GM18499 (cell line): ENCODE results near the gene ARHGEF28.

Source experiments
- ATAC-seq: cut with Tn5 transposase; IDR thresholded peaks from one replicate; pipeline ENCODE4 v1.9.1; 2021; ENCODE audit warnings: moderate number of reproducible peaks; ENCODE audit not compliant: insufficient read depth, unreplicated experiment

Gene ARHGEF28

DNA sequence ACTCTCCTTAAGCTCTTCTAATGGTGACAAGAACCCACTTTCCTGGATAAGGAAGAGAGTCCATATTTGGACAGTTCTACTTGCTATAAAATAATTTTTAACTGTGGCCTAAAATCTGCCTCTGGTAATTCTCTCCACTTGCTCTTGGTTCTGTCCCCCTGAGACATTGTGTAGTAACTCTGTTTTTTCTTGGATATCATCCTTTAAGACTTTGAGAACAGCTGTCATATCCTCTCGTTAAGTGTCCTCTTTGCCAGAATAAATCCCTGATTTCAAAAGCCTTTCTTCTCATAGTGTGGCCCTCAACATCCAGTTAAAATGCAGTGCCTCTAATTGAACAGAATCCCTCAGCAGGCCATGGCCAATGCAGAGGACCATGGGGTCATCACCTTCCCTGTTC is 101.5 kb downstream of the ARHGEF28 start:
- ATAC-seq: no peak

GRCh38 chr5:73728493-73729273 is 102.7 kb downstream of the ARHGEF28 start:
- ATAC-seq: no peak

DNA sequence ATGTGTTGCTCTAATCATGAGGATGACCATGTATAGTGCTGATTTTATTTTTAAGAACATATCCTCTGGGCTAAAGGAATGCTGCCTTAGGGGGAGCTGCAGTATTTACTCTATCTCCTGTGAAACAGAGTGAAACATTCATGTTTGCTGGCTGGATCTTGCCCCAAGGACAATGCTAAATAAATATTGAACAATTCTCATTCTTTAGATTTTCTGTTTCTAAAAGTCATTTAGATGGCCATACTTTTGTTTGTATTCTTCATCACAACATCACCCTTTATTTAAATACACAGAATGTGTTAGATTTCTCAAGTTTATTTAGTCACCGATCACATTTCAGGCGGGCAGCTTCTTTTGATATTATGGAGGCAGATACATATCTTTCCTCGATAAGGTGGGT is 103.3 kb downstream of the ARHGEF28 start:
- ATAC-seq: no peak

GRCh38 chr5:73732045-73732444 is 106.0 kb downstream of the ARHGEF28 start:
- no peak for ATAC-seq

DNA sequence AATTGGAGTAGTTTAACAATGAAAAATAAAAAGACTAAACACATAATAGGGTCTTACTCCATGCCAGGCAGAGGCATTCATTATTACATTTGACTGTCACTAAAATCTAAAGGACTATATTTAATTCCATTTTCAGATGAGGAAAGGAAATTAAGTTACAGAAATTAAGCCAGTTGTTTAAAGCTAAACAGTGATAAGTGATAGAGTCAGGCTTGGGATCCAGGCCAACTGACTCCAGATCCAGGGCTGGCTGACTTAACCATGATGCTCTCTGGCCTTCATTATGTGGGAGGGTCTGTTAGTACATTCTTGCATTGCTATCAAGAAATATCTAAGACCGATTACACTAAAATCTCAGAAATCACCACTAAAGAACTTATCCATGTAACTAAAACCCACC is 107.2 kb downstream of the ARHGEF28 start:
- ATAC-seq: no peak

DNA sequence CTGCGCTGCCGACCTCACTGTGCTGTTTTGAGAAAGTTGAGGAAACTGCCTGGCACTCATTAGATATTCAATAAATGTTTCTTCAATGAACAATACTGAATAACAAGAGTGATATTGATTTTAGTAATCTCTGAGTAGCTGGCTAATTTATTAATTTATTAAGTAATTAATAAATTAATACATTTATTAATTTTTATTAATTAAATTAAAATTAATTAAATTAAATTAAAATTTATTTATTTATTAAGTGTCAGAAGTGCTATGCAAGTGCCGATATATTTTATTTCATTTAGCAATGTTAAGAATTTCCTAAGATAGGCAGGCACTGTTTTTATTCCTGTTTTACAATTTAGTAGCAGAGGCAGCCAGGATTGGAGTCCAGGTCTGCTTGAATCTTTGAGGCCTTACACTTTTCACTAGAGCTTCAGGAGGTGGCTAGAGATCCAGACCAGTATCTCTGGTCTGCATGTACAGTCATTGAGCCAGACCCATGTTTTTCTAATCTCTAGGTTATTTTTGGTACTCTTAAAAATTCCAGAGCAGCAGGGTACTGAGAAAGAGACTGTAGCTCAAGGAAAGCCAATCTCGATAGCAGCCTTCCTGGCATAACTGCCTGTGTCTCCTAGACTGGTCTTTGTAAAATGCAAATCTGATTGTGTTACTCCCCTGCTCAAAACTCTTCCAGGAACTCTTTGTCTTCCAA is 109.2 kb downstream of the ARHGEF28 start:
- ATAC-seq: no peak

DNA sequence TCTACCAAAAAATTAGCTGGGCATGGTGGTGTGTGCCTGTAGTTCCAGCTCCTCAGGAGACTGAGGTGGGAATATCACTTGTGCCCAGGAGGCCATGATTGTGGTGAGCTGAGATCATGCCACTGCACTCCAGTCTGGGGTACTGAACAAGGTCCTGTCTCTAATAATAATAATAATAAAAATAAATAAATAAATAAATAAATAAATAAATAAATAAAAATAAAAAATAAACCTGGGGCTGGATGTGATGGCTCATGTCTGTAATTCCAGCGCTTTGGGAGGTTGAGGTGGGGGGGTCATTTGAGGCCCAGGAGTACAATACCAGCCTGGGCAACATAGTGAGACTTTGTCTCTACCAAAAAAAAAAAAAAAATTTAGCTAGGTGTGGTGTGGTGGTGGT is 113.7 kb downstream of the ARHGEF28 start:
- ATAC-seq: no peak

DNA sequence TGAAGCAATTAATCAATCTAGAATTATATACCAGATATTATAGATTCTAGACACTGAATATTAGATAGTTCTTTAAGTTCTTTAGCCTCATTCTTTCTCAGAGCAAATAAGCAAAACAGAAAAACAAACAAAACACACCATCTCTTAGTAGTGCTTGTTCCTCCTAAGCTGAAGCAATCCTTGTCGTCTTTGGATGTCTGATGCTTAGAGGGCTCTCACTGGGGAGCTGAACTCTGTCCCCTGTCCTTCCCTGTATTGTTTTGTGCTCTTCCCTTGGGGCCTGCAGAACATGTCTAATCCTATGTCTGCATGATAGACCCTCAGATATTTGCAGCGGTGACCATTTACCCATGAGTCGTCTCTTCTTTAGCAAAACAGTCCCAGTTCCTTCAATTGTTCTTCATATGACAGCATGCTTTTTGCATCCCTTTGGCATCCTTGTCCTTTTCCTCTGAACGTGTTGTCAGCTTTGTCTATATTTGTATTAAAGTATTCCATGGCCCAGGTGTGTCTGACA is 114.3 kb downstream of the ARHGEF28 start:
- ATAC-seq: no peak

DNA sequence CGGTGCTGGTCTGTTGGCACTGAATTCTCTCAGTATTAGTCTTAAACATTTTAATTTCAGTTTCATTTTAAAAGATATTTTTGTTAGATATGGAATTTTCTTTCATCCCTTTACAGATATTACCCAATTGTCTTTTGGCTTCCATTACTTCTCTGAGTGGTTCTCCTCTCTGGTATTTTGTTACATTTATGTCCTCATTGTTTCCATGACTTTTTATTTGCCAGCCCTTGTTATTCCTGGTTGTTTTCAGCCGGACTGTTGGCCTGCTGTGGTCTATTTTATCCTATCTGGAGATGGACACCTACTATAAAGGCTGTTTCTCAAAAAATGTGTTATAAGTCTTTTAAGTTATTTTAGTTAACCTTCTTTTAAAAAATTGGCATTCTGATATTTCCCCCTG is 117.2 kb downstream of the ARHGEF28 start:
- ATAC-seq: no peak

DNA sequence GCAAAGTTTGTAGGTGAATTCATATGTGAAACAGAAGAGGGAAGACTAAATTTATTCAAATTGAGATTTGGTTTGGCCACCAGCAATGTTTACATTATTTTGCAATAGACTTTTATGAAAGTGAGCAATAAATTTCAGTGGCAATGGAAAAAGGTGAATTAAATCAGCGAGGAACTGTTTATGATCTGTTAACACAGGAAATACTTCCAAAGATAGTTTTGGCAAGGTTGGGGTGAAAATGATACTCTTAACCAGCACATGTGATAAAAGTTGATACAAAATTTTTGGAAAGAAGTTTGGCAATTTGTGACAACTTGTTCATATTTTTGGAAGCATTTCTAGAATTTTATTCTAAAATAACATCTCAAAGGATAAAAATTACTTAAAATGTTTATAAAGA is 119.8 kb downstream of the ARHGEF28 start:
- ATAC-seq: no peak

GRCh38 chr5:73746608-73747007 is 120.6 kb downstream of the ARHGEF28 start:
- ATAC-seq: no peak

DNA sequence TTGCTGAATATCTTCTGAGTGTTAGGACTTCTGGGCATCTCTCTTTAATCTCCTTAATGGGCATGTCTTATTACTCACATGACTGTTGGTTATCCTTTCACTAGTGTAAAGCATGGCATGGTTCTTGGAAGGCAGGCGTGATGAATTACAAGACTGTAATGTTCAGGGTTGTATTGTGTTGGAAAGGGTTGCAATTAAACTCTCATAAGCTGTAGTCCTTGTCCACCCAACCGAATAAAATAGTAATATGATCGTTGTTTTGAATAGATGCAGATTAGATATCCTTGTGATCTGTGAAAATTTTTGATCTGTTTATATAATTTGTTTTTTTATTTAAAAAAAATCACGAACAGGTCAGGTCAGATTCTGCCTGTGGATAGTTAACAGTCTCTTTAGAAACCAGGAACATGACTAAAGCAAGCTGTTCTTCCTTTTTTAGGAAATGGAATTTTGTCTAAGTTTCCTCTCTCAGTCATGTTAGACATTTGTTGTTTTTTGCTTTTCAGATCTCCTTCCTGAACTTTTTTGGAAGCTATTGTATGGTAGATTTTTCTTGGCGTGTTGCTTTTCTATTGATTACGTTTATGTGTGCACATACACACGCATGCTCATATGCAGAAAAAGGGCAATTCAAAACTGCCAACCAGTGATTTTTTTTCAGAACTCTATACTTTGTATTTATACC is 121.8 kb downstream of the ARHGEF28 start:
- no peak for ATAC-seq

GRCh38 chr5:73748510-73749400 is 122.8 kb downstream of the ARHGEF28 start:
- no peak for ATAC-seq

DNA sequence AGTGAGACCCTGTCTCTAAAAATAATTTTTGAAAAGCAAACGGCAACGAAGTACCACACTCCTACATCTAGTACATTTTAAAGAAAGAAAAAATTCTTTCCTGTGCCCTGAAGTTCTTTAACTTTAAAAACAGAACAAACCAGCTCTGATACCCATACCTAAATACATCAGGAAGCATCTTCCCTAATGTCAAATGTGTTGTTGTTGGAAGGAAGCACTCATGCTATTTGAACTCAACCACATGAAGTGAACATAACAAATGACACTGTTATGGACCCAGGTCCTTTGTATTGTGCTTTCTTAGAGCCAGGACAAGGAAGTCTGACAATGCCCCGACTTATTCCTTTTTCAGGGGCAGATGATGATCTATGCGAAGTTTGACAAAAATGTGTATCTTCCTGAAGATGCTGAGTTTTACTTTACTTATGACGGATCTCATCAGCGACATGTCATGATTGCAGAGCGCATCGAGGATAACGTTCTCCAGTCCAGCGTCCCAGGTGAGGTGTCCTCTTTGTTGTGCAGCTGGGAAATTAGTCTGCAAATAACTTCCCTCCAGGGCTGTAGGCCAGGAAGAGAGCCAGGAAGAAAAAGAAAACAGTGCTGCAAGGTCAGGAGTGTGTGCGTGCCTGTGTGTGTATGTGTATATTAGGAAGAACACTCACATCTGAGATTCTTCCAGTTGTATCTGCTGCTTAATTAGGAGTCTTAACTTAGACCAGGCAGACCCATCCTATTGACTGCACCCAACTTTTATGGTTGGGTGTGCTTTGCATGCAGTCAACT is 123.7 kb downstream of the ARHGEF28 start:
- no peak for ATAC-seq

DNA sequence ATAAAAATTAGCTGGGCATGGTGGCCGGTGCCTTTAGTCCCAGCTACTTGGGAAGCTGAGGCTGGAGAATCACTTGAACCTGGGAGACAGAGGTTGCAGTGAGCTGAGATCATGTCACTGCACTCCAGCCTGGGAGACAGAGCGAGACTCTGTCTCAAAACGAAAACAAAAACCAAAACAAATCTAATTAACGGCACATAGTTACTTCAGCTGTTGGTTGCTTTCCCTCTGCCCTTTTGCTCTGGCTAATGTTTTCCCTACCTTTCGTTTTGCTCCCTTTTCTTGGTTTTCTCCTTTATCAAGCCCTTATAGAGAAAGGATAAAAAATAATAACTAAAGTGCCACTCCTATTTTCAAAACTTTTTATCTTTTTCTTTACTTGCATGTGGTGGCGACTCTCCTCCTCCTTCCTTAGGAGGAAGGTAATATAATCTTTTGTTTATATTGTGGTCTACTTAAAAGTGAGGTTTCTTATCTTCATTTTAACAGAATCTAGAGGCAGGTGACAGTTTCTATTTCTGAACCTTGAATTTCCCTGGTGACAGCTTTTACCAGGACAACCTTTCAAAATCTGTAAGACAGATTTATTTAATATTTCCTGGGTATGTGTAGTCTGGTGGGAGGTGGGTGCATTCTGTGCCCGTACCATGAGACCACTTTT is 125.4 kb downstream of the ARHGEF28 start:
- ATAC-seq: no peak

GRCh38 chr5:73754254-73754653 is 128.3 kb downstream of the ARHGEF28 start:
- ATAC-seq: no peak

DNA sequence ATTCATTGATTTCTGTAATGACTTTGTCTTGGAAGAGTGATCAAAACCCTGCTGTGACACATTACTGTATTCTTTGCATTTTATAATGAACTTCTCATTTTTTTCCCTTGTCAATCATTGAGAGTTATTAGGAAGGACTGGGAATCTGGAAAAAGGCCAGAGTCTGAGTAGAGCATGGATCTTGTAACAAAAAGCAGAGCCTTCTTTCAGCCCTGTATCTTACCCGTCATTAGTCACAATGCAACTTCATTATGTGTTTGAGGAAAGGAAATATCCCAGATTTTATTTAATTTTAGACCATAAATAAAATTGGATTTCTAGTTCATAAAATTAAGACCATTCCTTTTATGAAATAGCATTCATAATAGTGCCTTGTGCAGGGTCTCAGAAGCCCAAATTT is 131.4 kb downstream of the ARHGEF28 start:
- no peak for ATAC-seq

DNA sequence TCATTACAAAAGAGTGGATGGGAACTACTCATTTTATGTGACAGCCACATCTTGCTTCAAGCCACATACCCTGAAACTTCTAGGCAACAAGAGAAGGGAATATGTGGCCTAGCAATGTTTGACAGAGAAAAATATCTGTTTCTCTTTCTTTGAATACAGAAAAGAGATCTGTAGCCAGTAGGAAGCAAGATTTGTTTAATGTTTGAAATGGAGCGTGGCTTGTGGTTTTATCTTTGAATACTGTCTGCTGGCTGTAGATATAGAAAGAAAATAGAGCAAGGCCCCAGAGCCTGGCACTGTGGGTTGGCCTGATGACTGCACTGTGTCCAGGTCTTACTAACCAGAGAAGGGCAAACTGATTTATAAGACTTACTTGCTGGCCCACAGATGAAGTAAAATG is 133.8 kb downstream of the ARHGEF28 start:
- no peak for ATAC-seq
